HG03520 (cell line): ENCODE measurements around the gene VAT1.
"Not testable (repeated sequence)": the region's sequence is repeated elsewhere in the genome, so short reads cannot be mapped to it uniquely, and the experiment has no call there.

Experiments used
- ATAC-seq: cut with Tn5 transposase; IDR thresholded peaks from one replicate; pipeline ENCODE4 v1.9.1; 2021; ENCODE audit warnings: mild to moderate bottlenecking, moderate library complexity; ENCODE audit not compliant: unreplicated experiment

The VAT1 gene

GRCh38 chr17:43010667-43011308, 11.4 kb downstream of the VAT1 start:
- ATAC-seq: no peak

GRCh38 chr17:43006639-43007551, 15.3 kb downstream of the VAT1 start, which contains the start of gene IFI35:
IFI35 (plus strand) TSS chr17:43006784; CDS start chr17:43006948, 164 bp downstream.
- peak; percentile 64 for ATAC-seq

- no peak for ATAC-seq
Measured at GRCh38 chr17:43003542-43004172, 18.5 kb downstream of the VAT1 start.

- not testable (repeated sequence) for ATAC-seq
Measured at GRCh38 chr17:43000894-43001293, 21.3 kb downstream of the VAT1 start.

GRCh38 chr17:42999003-42999525, 23.1 kb downstream of the VAT1 start:
- ATAC-seq: no peak

GRCh38 chr17:42997984-42998938, 23.9 kb downstream of the VAT1 start, which contains the start of gene RPL27:
RPL27 (plus strand) TSS chr17:42998419; CDS start chr17:42998751, 332 bp downstream.
- ATAC-seq: peak; percentile 85

GRCh38 chr17:42997390-42997983, 24.7 kb downstream of the VAT1 start:
- ATAC-seq: no peak

- ATAC-seq: not testable (repeated sequence)
Measured at GRCh38 chr17:42993913-42994312, 28.3 kb downstream of the VAT1 start.

GRCh38 chr17:42992872-42993271, 29.3 kb downstream of the VAT1 start:
- ATAC-seq: no peak

- no peak for ATAC-seq
Measured at GRCh38 chr17:42991471-42991870, 30.7 kb downstream of the VAT1 start.

GRCh38 chr17:42989726-42990652, 32.2 kb downstream of the VAT1 start:
- no peak for ATAC-seq

- no peak for ATAC-seq
Measured at GRCh38 chr17:42989141-42989540, 33.0 kb downstream of the VAT1 start.

- ATAC-seq: no peak
Measured at GRCh38 chr17:42985225-42985624, 37.0 kb downstream of the VAT1 start.

- ATAC-seq: no peak
Measured at GRCh38 chr17:42982266-42982665, 39.9 kb downstream of the VAT1 start.

GRCh38 chr17:42980766-42981397, 41.3 kb downstream of the VAT1 start:
- ATAC-seq: peak; percentile 57

GRCh38 chr17:42980274-42980765, 41.9 kb downstream of the VAT1 start, which contains the start of gene RUNDC1:
RUNDC1 (plus strand) TSS chr17:42980565; CDS start chr17:42980577, 12 bp downstream.
- peak; percentile 74 for ATAC-seq

- ATAC-seq: no peak
Measured at GRCh38 chr17:42979511-42980273, 42.5 kb downstream of the VAT1 start, which contains the start of gene PTGES3L. PTGES3L (minus strand) TSS chr17:42980080; CDS start chr17:42980053, 27 bp downstream.
